ENCODE measurements around the gene AANAT.

AANAT gene

DNA sequence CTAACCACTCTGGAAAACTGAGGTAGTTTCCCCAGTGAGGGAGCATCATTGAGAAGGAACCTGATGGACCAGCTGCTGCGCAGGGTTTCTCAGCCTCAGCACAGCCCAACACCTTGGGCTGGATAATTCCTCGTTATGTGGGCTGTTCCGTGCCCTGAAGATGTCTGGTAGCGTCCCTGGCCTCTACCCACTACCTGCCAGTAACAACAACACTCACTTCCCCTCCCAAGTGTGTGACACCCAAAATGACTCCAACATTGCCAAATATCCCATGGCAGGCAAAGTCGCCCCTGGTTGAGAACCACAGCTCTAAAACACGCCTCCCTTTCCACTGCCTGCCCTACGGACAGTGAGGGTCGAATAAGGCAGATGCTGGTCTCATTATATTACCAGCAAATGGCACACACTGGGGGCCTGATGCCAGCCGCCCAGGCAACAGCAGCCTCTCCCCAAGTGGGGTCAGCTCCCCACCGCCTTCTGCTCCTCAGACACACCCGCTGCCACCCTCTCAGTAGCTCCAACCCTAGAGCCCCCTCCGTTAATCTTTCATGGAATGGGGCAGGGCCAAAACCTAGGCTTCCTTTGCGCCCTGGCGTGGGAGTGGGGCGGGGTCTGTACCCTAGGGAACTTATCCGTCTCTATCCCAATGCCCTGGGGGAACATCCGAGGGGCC, 32.8 kb downstream of the AANAT start:
- H3K27me3 Mint-ChIP-seq (ENCODE audit: low read depth, poor library complexity): peaks cover 31% of the 10 kb centered on the region
- no peak overlapping the region for H3K27ac Mint-ChIP-seq
- TF ChIP-seq, protein P1, sequence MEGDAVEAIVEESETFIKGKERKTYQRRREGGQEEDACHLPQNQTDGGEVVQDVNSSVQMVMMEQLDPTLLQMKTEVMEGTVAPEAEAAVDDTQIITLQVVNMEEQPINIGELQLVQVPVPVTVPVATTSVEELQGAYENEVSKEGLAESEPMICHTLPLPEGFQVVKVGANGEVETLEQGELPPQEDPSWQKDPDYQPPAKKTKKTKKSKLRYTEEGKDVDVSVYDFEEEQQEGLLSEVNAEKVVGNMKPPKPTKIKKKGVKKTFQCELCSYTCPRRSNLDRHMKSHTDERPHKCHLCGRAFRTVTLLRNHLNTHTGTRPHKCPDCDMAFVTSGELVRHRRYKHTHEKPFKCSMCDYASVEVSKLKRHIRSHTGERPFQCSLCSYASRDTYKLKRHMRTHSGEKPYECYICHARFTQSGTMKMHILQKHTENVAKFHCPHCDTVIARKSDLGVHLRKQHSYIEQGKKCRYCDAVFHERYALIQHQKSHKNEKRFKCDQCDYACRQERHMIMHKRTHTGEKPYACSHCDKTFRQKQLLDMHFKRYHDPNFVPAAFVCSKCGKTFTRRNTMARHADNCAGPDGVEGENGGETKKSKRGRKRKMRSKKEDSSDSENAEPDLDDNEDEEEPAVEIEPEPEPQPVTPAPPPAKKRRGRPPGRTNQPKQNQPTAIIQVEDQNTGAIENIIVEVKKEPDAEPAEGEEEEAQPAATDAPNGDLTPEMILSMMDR (IDR thresholded peaks at IDR 0.05): no peak
- no peaks in the 10 kb centered on the region for H3K36me3 Mint-ChIP-seq (ENCODE audit: low read depth)
- H3K4me1 Mint-ChIP-seq: peaks cover 64% of the 10 kb centered on the region
- H3K9me3 Mint-ChIP-seq: no peaks in the 10 kb centered on the region
- H3K4me3 Mint-ChIP-seq: peak overlapping the region; percentile 79
- no peak for DNase-seq

DNA sequence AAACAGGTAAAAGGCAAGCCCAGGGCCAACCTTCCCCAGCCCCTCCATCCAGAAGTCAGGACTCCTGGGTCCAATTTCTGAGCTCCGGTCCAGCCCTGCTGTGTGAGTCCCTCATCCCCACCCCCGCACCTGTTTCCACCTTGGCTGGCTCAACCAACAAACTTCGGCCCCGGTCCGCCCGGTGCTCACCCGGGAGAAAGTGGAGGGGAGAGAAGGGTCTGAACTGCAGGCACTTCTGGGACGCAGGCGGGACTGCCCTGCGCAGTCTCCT, 33.3 kb downstream of the AANAT start:
- Mint-ChIP-seq H3K36me3 (ENCODE audit: low read depth) (no peaks in the 10 kb centered on the region), H3K9me3 (no peaks in the 10 kb centered on the region), H3K4me3 (peak overlapping the region; percentile 79), H3K27ac (no peak overlapping the region), H3K27me3 (ENCODE audit: low read depth, poor library complexity) (peaks cover 31% of the 10 kb centered on the region), H3K4me1 (peaks cover 64% of the 10 kb centered on the region)
- DNase-seq: no peak
- TF ChIP-seq, protein P1 (IDR thresholded peaks at IDR 0.05): no peak

DNA sequence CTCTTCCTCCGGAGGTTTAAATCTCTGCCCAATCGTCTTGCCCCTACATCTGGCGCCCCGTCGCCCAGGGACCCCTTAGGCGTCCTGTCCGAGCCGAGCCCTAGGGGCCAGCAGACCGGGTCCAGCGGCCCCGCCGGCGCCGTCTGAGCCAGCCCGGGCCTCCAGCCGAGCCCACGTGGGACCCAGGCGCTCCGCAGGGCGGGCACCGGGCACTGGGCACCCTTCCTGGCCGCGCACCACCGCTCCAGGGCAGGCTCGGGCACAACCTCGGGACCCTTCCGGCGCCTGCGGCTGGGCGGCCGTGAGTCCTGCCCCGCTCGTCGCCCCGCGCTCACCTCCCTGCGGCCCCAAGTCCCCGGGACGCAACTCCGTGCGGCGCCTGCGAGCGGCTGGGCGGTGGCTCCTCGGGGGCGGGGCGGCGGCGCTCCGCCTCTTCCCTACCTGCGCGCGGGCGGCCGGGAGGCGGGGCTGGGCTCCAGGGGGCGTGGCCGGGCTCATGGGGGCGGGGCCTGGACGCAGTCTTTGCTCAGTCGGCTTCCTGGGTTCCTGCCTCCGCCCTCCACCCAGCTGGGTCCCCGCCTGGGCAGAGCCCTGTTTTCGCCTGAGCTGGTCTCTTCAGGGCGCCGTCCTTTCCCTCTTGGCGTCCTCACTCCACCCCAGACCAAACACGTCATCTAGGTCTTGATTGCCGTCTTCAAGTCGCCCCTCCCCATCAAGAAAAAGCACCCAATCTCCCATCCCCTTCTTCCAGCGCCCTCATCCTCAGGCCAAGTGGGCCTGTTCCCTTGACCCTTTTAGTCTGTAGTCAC, 33.8 kb downstream of the AANAT start, which contains the start of gene RHBDF2:
TSS of gene RHBDF2 (minus strand) at position 406 of the 809 bp plus-strand sequence. CDS start 19,899 bp downstream, outside the sequence.
- Mint-ChIP-seq H3K9me3 (no peaks in the 10 kb centered on the region), H3K4me1 (peaks cover 64% of the 10 kb centered on the region), H3K27me3 (ENCODE audit: low read depth, poor library complexity) (peaks cover 30% of the 10 kb centered on the region), H3K4me3 (peak within 1 kb of the TSS; percentile 81), H3K36me3 (ENCODE audit: low read depth) (no peaks in the 10 kb centered on the region), H3K27ac (no peak within 1 kb of the TSS)
- TF ChIP-seq, protein P1 (IDR thresholded peaks at IDR 0.05): no peak
- DNase-seq: peak; percentile 96

DNA sequence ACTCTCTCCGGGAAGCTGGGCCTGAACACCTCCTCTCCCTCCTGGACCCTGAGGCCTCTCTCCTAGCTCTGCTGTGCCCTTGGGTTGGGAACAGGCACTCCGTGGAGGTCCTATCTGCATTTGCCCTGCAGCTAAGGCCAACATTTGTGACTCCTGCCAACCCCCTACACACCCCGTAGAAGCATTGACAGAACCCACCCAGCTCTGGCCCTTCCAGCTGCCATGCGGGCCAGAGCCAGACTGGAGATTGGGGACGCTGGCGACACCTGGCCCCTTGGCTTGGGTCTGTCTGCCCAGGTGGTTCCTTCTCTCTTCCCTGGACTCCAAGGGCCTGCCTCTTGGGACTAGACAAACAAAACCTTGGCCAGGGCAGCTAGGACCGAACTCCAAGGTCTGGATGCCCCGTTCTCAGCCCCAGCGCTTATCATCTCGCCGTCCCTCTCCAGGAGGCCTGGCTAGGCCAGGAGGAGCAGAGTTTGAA, 34.5 kb downstream of the AANAT start:
- TF ChIP-seq, protein P1 (IDR thresholded peaks at IDR 0.05): no peak
- H3K27me3 Mint-ChIP-seq (ENCODE audit: low read depth, poor library complexity): peaks cover 27% of the 10 kb centered on the region
- no peak overlapping the region for H3K27ac Mint-ChIP-seq
- no peak for DNase-seq
- no peaks in the 10 kb centered on the region for H3K36me3 Mint-ChIP-seq (ENCODE audit: low read depth)
- H3K9me3 Mint-ChIP-seq: no peaks in the 10 kb centered on the region
- H3K4me1 Mint-ChIP-seq: peaks cover 63% of the 10 kb centered on the region
- H3K4me3 Mint-ChIP-seq: peak overlapping the region; percentile 81

DNA sequence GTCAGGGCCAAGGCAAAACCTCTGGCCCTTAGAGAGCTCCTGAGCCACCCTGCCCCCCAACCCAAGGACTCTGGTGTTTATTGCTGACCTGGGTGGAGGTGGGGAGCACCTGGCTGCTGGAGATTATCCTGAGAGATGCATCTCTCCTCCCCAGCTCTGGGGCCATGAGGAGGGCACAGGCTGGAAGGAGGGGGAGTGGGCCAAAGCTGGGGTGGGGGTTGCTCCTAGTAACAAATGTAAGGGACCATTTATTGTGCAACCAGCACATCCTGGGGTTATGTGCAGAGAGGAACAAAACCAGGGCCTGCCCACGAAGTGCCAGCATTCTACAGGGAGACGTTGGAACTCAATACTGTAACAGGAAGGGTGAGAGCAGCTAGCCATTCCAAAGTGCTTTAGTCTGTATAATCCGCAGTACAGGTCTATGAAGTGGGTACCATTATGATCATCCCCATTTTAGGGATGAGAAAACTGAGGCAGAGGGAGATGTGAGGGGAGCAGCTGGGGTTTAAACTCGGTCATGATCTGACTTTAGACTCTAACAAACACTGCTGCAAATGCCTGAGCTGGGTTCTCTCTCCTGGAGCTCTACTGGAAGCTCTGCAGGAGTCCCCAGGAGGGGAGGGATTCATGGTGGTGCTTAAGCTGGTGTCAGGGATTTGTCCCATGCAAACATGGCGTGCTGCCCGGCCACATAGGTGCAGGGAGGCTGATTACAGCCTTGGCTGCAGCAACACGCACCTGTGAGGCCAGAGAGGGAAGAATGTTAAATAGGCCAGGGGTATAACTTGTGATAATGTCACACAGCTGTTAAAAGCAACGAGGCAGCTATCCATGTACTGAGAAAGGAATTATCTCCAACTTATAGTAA, 35.2 kb downstream of the AANAT start:
- Mint-ChIP-seq H3K9me3 (no peaks in the 10 kb centered on the region), H3K36me3 (ENCODE audit: low read depth) (no peaks in the 10 kb centered on the region), H3K27me3 (ENCODE audit: low read depth, poor library complexity) (peaks cover 32% of the 10 kb centered on the region), H3K27ac (no peak overlapping the region), H3K4me1 (peaks cover 55% of the 10 kb centered on the region), H3K4me3 (no peak overlapping the region)
- no peak for DNase-seq
- TF ChIP-seq, protein P1 (IDR thresholded peaks at IDR 0.05): no peak

All from nephron progenitor cell (in vitro differentiated cells).